Keratinocyte (primary cell): ENCODE data around the gene SLC35G1. TPM values are rescaled to one million over a fixed set of nuclear protein-coding genes. Genes with fewer than 3 reads are reported as not detected.

Experiments used
- DNase-seq: peaks from one replicate; pipeline ENCODE4 v3.0.0-alpha.2; 2011; ENCODE audit warnings: low read depth, missing footprints, low spot score
- FAIRE-seq: peaks from 2 replicates; lab custom pipeline; 2011; peaks lifted over from hg19 to GRCh38; lab: Jason Lieb, UNC
- H2AFZ ChIP-seq: 2 replicates; pipeline ENCODE4 v1.6.0; 2012; ENCODE audit warnings: low read length, control low read depth, inconsistent platforms; ENCODE audit not compliant: control insufficient read depth
- H3K27ac ChIP-seq: 2 replicates; pipeline ENCODE4 v1.5.1; 2011; ENCODE audit warnings: low read length; ENCODE audit not compliant: control insufficient read depth, insufficient read depth
- H3K27me3 ChIP-seq: 3 replicates; pipeline ENCODE4 v1.6.0; 2011; ENCODE audit warnings: low read length; ENCODE audit not compliant: control insufficient read depth, insufficient read depth; ENCODE audit errors: extremely low read depth
- H3K36me3 ChIP-seq, 2 experiments: 2 replicates in 1 of 2; 3 replicates in 1 of 2; pipeline ENCODE4 v1.5.1; 2011; ENCODE audit warnings: low read length in 2 of 2, mild to moderate bottlenecking in 1 of 2; ENCODE audit not compliant: control insufficient read depth in 2 of 2, insufficient read depth in 2 of 2; ENCODE audit errors: extremely low read depth in 1 of 2
- H3K4me1 ChIP-seq: 3 replicates; pipeline ENCODE4 v1.5.1; 2011; ENCODE audit warnings: low read length; ENCODE audit not compliant: control insufficient read depth, insufficient read depth; ENCODE audit errors: extremely low read depth
- H3K4me2 ChIP-seq: 3 replicates; pipeline ENCODE4 v1.6.0; 2011; ENCODE audit warnings: low read depth, low read length; ENCODE audit not compliant: control insufficient read depth, insufficient read depth; ENCODE audit errors: extremely low read depth
- H3K4me3 ChIP-seq, 3 experiments: fragments of 200-600 bp in 1 of 3; sonication (generic) in 1 of 3; 2 replicates in 2 of 3; 3 replicates in 1 of 3; pipeline ENCODE4 v1.5.1; 2011 to 2016; ENCODE audit warnings: low read length in 3 of 3, mild to moderate bottlenecking in 3 of 3, control low read depth in 2 of 3, inconsistent platforms in 1 of 3, low read depth in 1 of 3, mixed read lengths in 1 of 3, mixed run types in 1 of 3, moderate library complexity in 1 of 3; ENCODE audit not compliant: control insufficient read depth in 2 of 3, insufficient read depth in 2 of 3; ENCODE audit errors: extremely low read depth in 1 of 3
- H3K79me2 ChIP-seq: 2 replicates; pipeline ENCODE4 v1.6.0; 2012; ENCODE audit warnings: low read length; ENCODE audit not compliant: control insufficient read depth, insufficient read depth
- H3K9ac ChIP-seq: 3 replicates; pipeline ENCODE4 v1.6.0; 2011; ENCODE audit warnings: low read length; ENCODE audit not compliant: control insufficient read depth, insufficient read depth; ENCODE audit errors: extremely low read depth
- H3K9me1 ChIP-seq: 3 replicates; pipeline ENCODE4 v1.6.0; 2011; ENCODE audit warnings: low read length; ENCODE audit not compliant: control insufficient read depth, insufficient read depth; ENCODE audit errors: extremely low read depth
- H3K9me3 ChIP-seq: 2 replicates; pipeline ENCODE4 v1.5.1; 2012; ENCODE audit warnings: low read depth, low read length; ENCODE audit not compliant: control insufficient read depth
- H4K20me1 ChIP-seq: 3 replicates; pipeline ENCODE4 v1.6.0; 2011; ENCODE audit warnings: low read length; ENCODE audit not compliant: control insufficient read depth, insufficient read depth; ENCODE audit errors: extremely low read depth
- CTCF ChIP-seq, 3 experiments: IDR thresholded peaks in 1 of 3; conservative IDR thresholded peaks in 1 of 3; optimal IDR thresholded peaks in 1 of 3; 2 replicates in 2 of 3; 3 replicates in 1 of 3; pipeline versions ENCODE3 to v1.5.1; 2011; ENCODE audit warnings: low read length in 3 of 3, mild to moderate bottlenecking in 3 of 3, moderate library complexity in 2 of 3, control low read depth in 1 of 3, inconsistent platforms in 1 of 3; ENCODE audit not compliant: insufficient read depth in 2 of 3; ENCODE audit errors: extremely low read depth in 1 of 3
- EZH2 ChIP-seq: IDR thresholded peaks from one replicate; pipeline ENCODE4 v1.6.1; 2012; ENCODE audit warnings: inconsistent platforms, mild to moderate bottlenecking, low read length, moderate library complexity
- dilution Hi-C: fragments of 300-500 bp; cut with MboI; formaldehyde crosslinking; loops from one replicate; pipeline ENCODE4 v1.7.0; 2020; ENCODE audit warnings: low sequenced_read_pairs; ENCODE audit not compliant: extremely low pct_ligation_motif_present
- polyA plus RNA-seq, 5 experiments: library from polyadenylated mRNA; depleted of rRNA in 3 of 5; stranded (reverse) in 3 of 5; stranded (forward) in 1 of 5; unstranded in 1 of 5; fragments of >200 nt; gene quantifications; 1 replicate in 1 of 5; 2 replicates in 3 of 5; 3 replicates in 1 of 5; pipeline versions ENCODE4 v1.2.1 to v1.2.3, GENCODE V29; 2011 to 2012; ENCODE audit warnings: missing spikeins in 2 of 5, low read depth in 1 of 5, low replicate concordance in 1 of 5

Gene SLC35G1
- polyA plus RNA-seq, 1 donor (not counting 4 experiments of a cell fraction or from before 2014, with no cell fraction given), result 5.9 TPM

GRCh38 chr10:93854975-93855374 is 38.8 kb upstream of the SLC35G1 start:
- dilution Hi-C loops, result no loop called here
- Histone ChIP-seq H2AFZ (no peak overlapping the region), H3K4me1 (no peaks in the 10 kb centered on the region), H3K27ac (no peak overlapping the region), H3K9me1 (no peaks in the 10 kb centered on the region), H3K4me2 (no peak overlapping the region), H3K4me3 (no peak overlapping the region), H3K9me3 (no peaks in the 10 kb centered on the region), H3K27me3 (no peaks in the 10 kb centered on the region), H3K79me2 (no peaks in the 10 kb centered on the region), H4K20me1 (no peaks in the 10 kb centered on the region), H3K9ac (no peak overlapping the region), H3K36me3 (no peaks in the 10 kb centered on the region)
- DNase-seq (no peak), FAIRE-seq (no peak)
- TF ChIP-seq EZH2 (no peak), CTCF (optimal IDR thresholded peaks at IDR 0.05 in 1 of 3, IDR thresholded peaks at IDR 0.05 in 1 of 3, conservative IDR thresholded peaks at IDR 0.05 in 1 of 3; ENCODE audit: extremely low read depth in 1 of 3, insufficient read depth in 2 of 3, low read length in 3 of 3) (no peak)

DNA sequence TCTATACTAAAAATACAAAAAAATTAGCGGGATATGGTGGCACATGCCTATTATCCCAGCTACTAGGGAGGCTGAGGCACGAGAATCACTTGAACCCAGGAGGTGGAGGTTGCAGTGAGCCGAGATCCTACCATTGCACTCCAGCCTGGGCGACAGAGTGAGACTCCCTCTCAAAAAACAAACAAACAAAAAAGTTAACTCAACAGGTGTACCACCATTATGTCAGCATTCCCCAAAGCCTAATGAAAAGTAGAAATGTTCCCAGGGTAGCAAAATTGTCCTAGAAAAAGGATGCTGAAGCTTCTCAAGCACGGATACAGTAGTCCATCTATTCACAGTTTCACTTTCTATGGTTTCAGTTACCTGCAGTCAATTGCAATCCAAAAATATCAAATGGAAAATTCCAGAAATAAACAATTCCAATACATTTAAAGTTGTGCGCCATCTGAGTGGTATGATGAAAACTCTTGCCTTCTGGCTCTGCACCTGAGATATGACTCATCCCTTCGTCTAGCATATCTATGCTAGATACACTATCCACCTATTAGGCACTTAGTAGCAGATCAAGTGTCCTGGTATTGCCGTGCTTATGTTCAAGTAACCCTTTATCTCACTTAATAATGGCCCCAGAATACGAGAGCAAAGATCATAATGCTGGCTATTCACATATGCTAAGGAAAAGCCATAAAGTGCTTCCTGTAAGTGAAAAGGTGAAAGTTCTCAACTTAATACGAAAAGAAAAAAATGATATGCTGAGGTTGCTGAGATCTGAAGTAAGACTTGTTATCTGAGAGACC is 37.2 kb upstream of the SLC35G1 start:
- no peak for FAIRE-seq
- DNase-seq, result no peak
- TF ChIP-seq EZH2 (no peak), CTCF (optimal IDR thresholded peaks at IDR 0.05 in 1 of 3, IDR thresholded peaks at IDR 0.05 in 1 of 3, conservative IDR thresholded peaks at IDR 0.05 in 1 of 3; ENCODE audit: extremely low read depth in 1 of 3, insufficient read depth in 2 of 3, low read length in 3 of 3) (no peak)

More for the DNA sequence above, 37.2 kb upstream of the SLC35G1 start:
- Histone ChIP-seq H4K20me1 (no peaks in the 10 kb centered on the region), H3K4me1 (no peaks in the 10 kb centered on the region), H3K27ac (no peak overlapping the region), H3K36me3 (no peaks in the 10 kb centered on the region), H3K4me2 (no peak overlapping the region), H3K9me3 (no peaks in the 10 kb centered on the region), H3K4me3 (no peak overlapping the region), H2AFZ (no peak overlapping the region), H3K9me1 (no peaks in the 10 kb centered on the region), H3K27me3 (no peaks in the 10 kb centered on the region), H3K9ac (no peak overlapping the region), H3K79me2 (no peaks in the 10 kb centered on the region)
- dilution Hi-C loops, result no loop called here
